ENCODE data around the gene TBC1D10B.

The TBC1D10B gene

GRCh38 chr16:30370456-30371247 is at the start of gene TBC1D10B:
TSS of gene TBC1D10B (minus strand) at chr16:30370494. CDS start at chr16:30370183, 311 bp downstream.
- peak; percentile 100 for DNase-seq

GRCh38 chr16:30418350-30419181 is 48.3 kb upstream of the TBC1D10B start:
- DNase-seq = no peak

GRCh38 chr16:30417529-30418349 is 47.4 kb upstream of the TBC1D10B start:
- DNase-seq = peak; percentile 94 to 98

- no peak for DNase-seq
Observed at GRCh38 chr16:30416624-30417528, 46.6 kb upstream of the TBC1D10B start.

GRCh38 chr16:30416047-30416603 is 45.8 kb upstream of the TBC1D10B start:
- DNase-seq = no peak

- DNase-seq = no peak
Observed at GRCh38 chr16:30414159-30414558, 43.9 kb upstream of the TBC1D10B start.

GRCh38 chr16:30413112-30413806 is 43.0 kb upstream of the TBC1D10B start:
- DNase-seq = no peak

GRCh38 chr16:30409125-30410060 is 39.1 kb upstream of the TBC1D10B start:
- DNase-seq = peak; percentile 81 to 92

GRCh38 chr16:30407804-30408534 is 37.7 kb upstream of the TBC1D10B start:
- no peak for DNase-seq

- DNase-seq = peak; percentile 84 to 89
Observed at GRCh38 chr16:30407102-30407803, 37.0 kb upstream of the TBC1D10B start, which contains the start of gene ZNF771. TSS of gene ZNF771 (plus strand) at chr16:30407606. CDS start at chr16:30408054, 448 bp downstream.

GRCh38 chr16:30406795-30407101 is 36.5 kb upstream of the TBC1D10B start:
- no peak for DNase-seq

GRCh38 chr16:30401768-30402425 is 31.6 kb upstream of the TBC1D10B start:
- DNase-seq = no peak

GRCh38 chr16:30399435-30400186 is 29.3 kb upstream of the TBC1D10B start:
- DNase-seq = no peak

GRCh38 chr16:30398661-30399434 is 28.6 kb upstream of the TBC1D10B start:
- no peak for DNase-seq

- no peak for DNase-seq
Observed at GRCh38 chr16:30397776-30398660, 27.7 kb upstream of the TBC1D10B start.

Measured in NCI-H1930 (cell line).